Central memory CD8-positive, alpha-beta T cell (primary cell): ENCODE data around the gene NBAS.
A peak's percentile ranks its signal among the peaks of the same experiment; 100 is the strongest.
"Not testable (repeated sequence)": the region's sequence is repeated elsewhere in the genome, so short reads cannot be mapped to it uniquely, and the experiment has no call there.

Source experiments
- ATAC-seq: fragments of 150-1000 bp; cut with Tn5 transposase; replicated peaks from 2 replicates; pipeline ENCODE4 v1.10.0; 2022; ENCODE audit warnings: mild to moderate bottlenecking, moderate FRiP score, moderate number of reproducible peaks; ENCODE audit not compliant: poor library complexity, severe bottlenecking; ENCODE audit errors: extremely low read depth
- DNase-seq, 2 donors: peaks; one replicate each; pipeline ENCODE4 v3.0.0; 2021; ENCODE audit warnings: low spot score in 2 of 2
- H3K27ac Mint-ChIP-seq: one replicate; pipeline ENCODE4 v1.8.0; 2022; ENCODE audit warnings: low read depth, mild to moderate bottlenecking, moderate library complexity, mixed read lengths
- H3K27me3 Mint-ChIP-seq: one replicate; pipeline ENCODE4 v1.8.0; 2022; ENCODE audit warnings: mixed read lengths
- H3K36me3 Mint-ChIP-seq: one replicate; pipeline ENCODE4 v1.8.0; 2022; ENCODE audit warnings: mild to moderate bottlenecking, moderate library complexity, mixed read lengths; ENCODE audit not compliant: insufficient read depth
- H3K4me1 Mint-ChIP-seq: one replicate; pipeline ENCODE4 v1.8.0; 2022; ENCODE audit warnings: mixed read lengths
- H3K4me3 Mint-ChIP-seq: one replicate; pipeline ENCODE4 v1.8.0; 2022; ENCODE audit warnings: mild to moderate bottlenecking, moderate library complexity, mixed read lengths
- H3K9me3 Mint-ChIP-seq: one replicate; pipeline ENCODE4 v1.8.0; 2022; ENCODE audit warnings: mixed read lengths

The NBAS gene

DNA sequence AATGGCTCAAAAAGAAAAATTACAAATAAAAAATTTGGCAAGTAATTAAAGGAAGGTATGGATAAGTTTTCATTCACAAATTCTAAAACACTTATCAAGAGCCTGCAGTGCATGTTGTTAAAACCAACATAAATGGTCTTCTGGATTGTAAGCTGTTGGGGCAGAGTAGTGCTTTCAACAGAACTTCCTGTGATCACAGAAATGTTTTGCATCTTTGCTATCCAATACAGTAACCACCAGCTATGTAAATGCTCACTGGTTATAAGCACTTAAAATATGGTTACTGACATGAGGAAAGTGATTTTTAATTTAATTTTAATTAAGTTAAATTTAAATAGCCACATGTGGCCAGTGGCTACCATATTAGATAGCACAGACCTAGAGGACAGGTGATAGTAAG is 133.1 kb downstream of the NBAS start:
- Mint-ChIP-seq H3K4me3 (no peak overlapping the region), H3K36me3 (peaks cover 17% of the 10 kb centered on the region), H3K9me3 (no peaks in the 10 kb centered on the region), H3K27me3 (no peaks in the 10 kb centered on the region), H3K4me1 (no peaks in the 10 kb centered on the region), H3K27ac (no peak overlapping the region)
- ATAC-seq (no peak), DNase-seq (no peak)

DNA sequence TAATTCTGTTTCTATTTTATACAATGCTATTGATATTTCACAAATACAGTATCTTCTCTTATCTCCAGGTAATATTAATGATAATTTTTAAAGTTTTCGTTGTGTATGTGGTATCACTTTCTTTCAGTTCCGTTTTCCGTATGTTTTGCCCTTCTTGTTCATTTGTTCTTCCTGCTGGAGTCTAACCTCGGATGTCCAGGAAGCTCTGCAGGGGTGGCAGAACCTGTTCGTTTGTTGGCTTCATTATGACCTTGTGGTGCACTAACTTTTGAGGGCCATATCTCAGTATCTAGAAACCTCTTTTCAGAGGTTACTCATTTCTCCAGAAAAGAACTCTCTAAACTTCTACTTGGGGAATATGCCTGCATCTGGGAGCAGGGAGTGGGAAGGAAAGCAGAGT is 134.5 kb downstream of the NBAS start:
- no peak for ATAC-seq
- no peaks in the 10 kb centered on the region for H3K9me3 Mint-ChIP-seq
- no peaks in the 10 kb centered on the region for H3K4me1 Mint-ChIP-seq
- no peaks in the 10 kb centered on the region for H3K27me3 Mint-ChIP-seq
- no peak overlapping the region for H3K27ac Mint-ChIP-seq
- peaks cover 20% of the 10 kb centered on the region for H3K36me3 Mint-ChIP-seq
- no peak for DNase-seq
- H3K4me3 Mint-ChIP-seq: no peak overlapping the region

DNA sequence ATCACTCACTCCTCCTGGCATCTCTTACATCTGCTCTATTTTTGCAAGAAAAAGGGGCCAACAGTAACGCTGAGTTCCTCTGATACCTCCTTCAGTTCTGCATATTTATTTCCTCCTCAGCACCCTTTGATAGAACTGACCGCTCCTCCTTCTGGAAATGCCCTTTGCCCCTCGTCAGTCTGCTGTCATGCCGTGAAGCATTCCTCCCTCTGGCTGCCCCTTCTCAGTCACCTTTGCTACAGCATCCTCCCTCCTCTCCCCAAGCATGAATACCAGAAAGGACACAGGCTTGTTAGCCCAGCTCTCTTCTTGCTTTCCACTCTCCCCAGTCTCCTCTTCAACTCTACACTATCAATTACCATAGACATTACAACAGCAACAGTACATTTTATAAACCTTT is 135.4 kb downstream of the NBAS start:
- ATAC-seq: no peak
- Mint-ChIP-seq H3K27ac (no peak overlapping the region), H3K36me3 (peaks cover 20% of the 10 kb centered on the region), H3K4me1 (no peaks in the 10 kb centered on the region), H3K9me3 (no peaks in the 10 kb centered on the region), H3K4me3 (no peak overlapping the region), H3K27me3 (no peaks in the 10 kb centered on the region)
- DNase-seq: no peak

DNA sequence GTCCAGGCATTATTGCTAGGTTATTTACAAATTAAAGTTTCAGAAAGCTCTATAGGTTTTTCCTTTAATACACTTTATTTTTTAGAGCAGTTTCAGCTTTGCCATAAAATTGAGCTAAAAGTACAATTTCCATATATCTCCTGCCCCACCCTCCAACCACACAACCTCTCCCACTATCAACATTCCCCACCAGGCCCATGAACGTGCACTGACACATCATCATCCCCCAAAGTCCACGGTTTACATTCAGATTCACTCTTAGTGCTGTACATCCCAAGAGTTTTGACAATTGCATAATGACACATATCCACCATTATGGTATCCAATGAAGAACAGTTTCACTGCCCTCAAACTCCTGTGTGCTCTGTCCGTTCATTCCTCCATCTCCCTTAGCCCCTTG is 139.4 kb downstream of the NBAS start:
- no peak overlapping the region for H3K4me3 Mint-ChIP-seq
- H3K36me3 Mint-ChIP-seq: peaks cover 21% of the 10 kb centered on the region
- DNase-seq (no peak), ATAC-seq (no peak)
- H3K27ac Mint-ChIP-seq: no peak overlapping the region
- H3K9me3 Mint-ChIP-seq: no peaks in the 10 kb centered on the region
- H3K4me1 Mint-ChIP-seq: no peaks in the 10 kb centered on the region
- no peaks in the 10 kb centered on the region for H3K27me3 Mint-ChIP-seq

DNA sequence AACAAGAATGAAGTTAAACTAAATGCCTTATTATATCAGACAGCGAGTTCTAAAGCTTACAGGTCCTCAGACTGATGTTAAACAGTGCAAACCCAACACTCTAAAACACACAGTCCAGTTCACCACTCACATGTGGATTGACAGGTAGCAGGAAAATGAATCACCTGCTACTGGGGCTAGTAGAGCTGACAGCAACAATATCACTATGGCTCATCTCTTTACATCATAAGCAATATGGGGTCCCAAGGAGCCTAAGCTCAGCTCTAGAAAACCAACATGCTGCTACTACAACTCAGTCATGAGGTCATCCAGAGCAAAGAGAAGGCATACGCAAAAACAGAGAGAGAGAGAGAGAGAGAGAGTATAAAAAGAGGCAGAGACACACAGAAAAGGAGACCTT is 145.4 kb downstream of the NBAS start:
- DNase-seq: no peak
- no peak overlapping the region for H3K27ac Mint-ChIP-seq
- H3K27me3 Mint-ChIP-seq: no peaks in the 10 kb centered on the region
- H3K36me3 Mint-ChIP-seq: peaks cover 30% of the 10 kb centered on the region
- no peak overlapping the region for H3K4me3 Mint-ChIP-seq
- ATAC-seq: no peak
- no peaks in the 10 kb centered on the region for H3K9me3 Mint-ChIP-seq
- H3K4me1 Mint-ChIP-seq: no peaks in the 10 kb centered on the region

DNA sequence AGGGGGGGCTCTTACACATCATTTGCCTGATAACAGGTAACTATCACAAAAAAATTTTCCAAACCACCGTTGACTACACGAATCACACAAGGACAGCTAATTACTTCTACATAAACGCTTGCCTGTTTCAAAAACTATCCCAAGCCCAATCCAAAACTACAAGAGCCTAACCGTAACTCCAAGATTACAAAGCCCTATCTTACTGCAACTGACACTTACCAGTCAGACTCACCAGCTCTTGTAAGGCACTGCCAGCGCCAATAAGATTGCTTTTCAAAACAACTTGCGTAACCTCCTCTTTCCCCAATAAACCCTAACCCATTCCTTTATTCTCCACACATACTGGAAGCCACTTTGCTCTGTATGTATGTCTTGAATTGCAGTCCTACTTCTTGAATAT is 148.4 kb downstream of the NBAS start:
- ATAC-seq: no peak

DNA sequence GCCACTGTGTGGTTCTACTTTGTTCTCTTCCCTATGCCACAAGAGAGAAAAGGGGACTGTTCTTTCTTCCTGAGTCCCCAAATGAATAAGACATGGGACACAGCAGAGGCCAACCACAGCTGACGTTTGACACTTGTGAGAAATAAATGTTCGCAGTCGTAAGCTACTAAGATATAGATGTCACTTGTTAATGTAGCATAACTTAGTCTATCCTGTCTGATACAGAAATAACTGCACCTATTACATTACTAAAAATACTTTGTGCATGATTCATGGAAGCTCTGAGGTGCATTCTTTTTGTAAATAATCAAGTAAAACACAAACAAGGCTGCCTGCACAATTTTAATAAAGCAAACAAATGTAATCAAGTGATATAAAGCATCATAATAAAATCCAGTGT is 148.8 kb downstream of the NBAS start:
- Mint-ChIP-seq H3K4me3 (no peak overlapping the region), H3K36me3 (peaks cover 30% of the 10 kb centered on the region), H3K4me1 (no peaks in the 10 kb centered on the region)

More for the DNA sequence above, 148.4 kb downstream of the NBAS start:
- Mint-ChIP-seq H3K27me3 (no peaks in the 10 kb centered on the region), H3K4me3 (no peak overlapping the region), H3K4me1 (no peaks in the 10 kb centered on the region), H3K36me3 (peaks cover 30% of the 10 kb centered on the region), H3K9me3 (no peaks in the 10 kb centered on the region), H3K27ac (no peak overlapping the region)
- DNase-seq: no peak

DNA sequence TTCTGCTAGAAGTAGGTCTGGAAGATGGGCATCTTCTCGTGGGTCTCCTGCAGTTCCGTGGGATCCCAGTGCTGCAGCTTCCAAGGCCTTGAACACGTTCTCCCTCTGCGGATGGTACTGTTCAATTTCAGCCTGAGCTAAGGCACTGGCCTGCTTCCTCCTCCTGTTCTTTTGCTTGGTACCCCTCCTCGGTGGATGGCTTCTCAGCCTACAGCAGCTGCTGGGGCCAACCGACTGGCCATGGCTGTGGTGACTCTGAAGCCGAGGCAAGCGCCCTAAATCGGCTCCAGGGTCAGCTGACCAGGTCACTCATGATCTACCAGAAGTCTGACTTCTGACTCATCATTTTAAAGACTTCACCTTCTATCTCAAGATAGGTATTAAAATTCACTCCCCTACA is 150.2 kb downstream of the NBAS start:
- H3K4me3 Mint-ChIP-seq: no peak overlapping the region

More for the DNA sequence above, 148.8 kb downstream of the NBAS start:
- ATAC-seq: no peak
- no peaks in the 10 kb centered on the region for H3K27me3 Mint-ChIP-seq
- H3K9me3 Mint-ChIP-seq: no peaks in the 10 kb centered on the region
- no peak overlapping the region for H3K27ac Mint-ChIP-seq
- DNase-seq: no peak

DNA sequence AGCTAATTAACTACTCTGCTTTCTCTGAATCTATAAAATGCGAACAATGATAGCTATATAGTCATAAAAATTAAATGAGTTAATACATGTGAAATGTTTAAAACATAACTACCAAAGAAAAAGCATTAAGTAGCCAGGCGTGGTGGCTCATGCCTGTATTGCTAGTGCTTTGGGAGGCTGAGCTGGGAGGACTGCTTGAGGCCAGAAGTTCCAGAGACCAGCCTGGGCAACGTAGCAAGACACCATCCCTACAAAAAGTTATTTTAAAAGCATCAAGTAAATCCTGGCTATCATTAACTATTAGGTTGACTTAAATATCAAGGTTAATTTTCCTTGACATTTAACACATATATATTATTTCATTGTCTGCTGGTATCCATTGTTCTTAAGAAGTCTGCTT is 152.4 kb downstream of the NBAS start:
- no peaks in the 10 kb centered on the region for H3K27me3 Mint-ChIP-seq
- H3K27ac Mint-ChIP-seq: no peak overlapping the region
- H3K4me1 Mint-ChIP-seq: no peaks in the 10 kb centered on the region
- no peaks in the 10 kb centered on the region for H3K9me3 Mint-ChIP-seq
- DNase-seq (no peak), ATAC-seq (no peak)
- no peak overlapping the region for H3K4me3 Mint-ChIP-seq
- peaks cover 16% of the 10 kb centered on the region for H3K36me3 Mint-ChIP-seq

More for the DNA sequence above, 150.2 kb downstream of the NBAS start:
- Mint-ChIP-seq H3K27me3 (no peaks in the 10 kb centered on the region), H3K9me3 (no peaks in the 10 kb centered on the region), H3K36me3 (peaks cover 21% of the 10 kb centered on the region), H3K4me1 (no peaks in the 10 kb centered on the region), H3K27ac (no peak overlapping the region)
- no peak for DNase-seq
- ATAC-seq: no peak

DNA sequence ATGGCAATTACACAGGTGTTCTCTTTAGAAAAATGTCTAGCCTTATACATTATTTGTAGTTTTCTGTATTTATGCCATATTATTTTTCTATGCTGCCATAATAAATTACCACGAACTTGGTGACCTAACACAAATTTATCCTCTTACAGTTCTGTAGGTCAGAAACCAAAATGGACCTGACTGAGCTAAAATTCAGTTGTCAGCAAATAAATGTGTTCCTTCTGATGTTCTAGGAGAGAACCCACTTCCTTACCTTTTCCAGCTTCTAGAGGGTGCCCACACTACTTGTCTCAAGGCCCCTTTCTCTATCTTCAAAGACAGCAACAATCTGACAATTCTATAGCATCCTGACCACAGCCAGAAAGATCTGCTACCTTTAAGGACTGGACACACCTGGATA is 153.5 kb downstream of the NBAS start:
- peaks cover 10% of the 10 kb centered on the region for H3K36me3 Mint-ChIP-seq

DNA sequence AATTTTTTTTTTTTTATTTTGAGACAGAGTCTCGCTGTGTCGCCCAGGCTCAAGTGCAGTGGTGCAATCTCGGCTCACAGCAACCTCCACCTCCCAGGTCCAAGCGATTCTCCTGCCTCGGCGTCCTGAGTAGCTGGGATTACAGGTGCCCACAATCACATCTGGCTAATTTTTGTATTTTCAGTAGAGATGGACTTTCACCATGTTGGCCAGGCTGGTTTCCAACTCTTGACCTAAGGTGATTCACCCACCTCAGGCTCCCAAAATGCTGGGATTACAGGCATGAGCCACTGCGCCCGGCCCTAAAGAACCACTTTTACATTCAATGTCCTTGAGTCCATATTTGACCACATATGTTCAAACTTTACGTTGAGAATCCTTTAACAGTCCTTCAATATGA is 156.6 kb downstream of the NBAS start:
- not testable (repeated sequence) for ATAC-seq, DNase-seq, H3K27me3 Mint-ChIP-seq, H3K36me3 Mint-ChIP-seq, H3K4me3 Mint-ChIP-seq, H3K27ac Mint-ChIP-seq, H3K4me1 Mint-ChIP-seq, H3K9me3 Mint-ChIP-seq

More for the DNA sequence above, 153.5 kb downstream of the NBAS start:
- no peak overlapping the region for H3K27ac Mint-ChIP-seq
- no peak for DNase-seq
- no peaks in the 10 kb centered on the region for H3K9me3 Mint-ChIP-seq
- H3K27me3 Mint-ChIP-seq: no peaks in the 10 kb centered on the region
- H3K4me1 Mint-ChIP-seq: no peaks in the 10 kb centered on the region
- no peak overlapping the region for H3K4me3 Mint-ChIP-seq
- no peak for ATAC-seq

DNA sequence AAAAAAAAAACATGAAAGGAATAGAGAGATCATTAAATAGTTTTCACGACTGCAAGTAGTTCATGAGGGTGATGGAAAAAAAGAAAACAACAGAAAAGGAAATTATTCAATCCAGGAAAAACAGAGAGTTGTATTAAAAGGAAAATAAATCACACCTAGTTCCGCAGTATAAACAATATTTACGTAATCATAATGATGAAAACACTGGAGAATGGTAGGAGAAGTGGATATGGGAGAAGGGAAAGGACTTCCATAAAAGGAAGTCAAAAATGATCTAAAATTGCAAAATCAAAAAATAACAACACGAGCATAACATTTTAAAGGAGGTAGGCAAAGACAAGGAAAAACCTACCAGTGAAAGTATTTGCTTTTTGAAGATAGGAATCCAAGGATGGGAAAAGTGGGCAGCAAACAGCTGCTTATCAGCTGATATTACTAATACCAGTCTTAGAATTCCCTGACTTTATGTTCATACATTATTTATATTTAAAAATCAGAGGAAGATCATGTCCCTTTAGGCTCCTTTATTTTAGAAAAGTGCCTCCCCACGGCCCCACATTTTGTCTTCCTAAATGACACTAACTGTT is 160.8 kb downstream of the NBAS start:
- Mint-ChIP-seq H3K4me1 (no peaks in the 10 kb centered on the region), H3K27me3 (no peaks in the 10 kb centered on the region), H3K9me3 (no peaks in the 10 kb centered on the region), H3K36me3 (peaks cover 1% of the 10 kb centered on the region), H3K4me3 (no peak overlapping the region), H3K27ac (peak overlapping the region; percentile 10)
- DNase-seq (no peak), ATAC-seq (no peak)

DNA sequence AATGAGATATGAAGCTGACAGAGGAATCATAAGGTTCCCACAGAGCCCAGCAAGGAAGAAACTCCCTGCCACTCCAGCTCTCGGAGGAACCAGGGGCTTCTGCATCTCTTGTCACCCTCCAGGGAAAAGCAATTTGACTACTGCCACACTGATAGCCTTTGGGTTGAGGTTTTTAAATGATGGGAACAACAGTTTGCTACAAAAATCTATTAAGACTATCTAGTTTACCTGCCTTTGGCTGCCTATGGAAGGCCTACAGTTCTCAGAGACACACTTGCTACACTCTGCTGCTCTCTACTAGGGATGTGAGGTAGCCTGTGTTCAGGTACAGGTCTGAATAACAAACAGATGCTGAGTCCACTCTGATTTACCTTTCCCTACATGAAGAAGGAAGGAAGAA is 161.9 kb downstream of the NBAS start:
- ATAC-seq (no peak), DNase-seq (no peak)
- Mint-ChIP-seq H3K4me1 (no peaks in the 10 kb centered on the region), H3K36me3 (peaks cover 1% of the 10 kb centered on the region), H3K9me3 (no peaks in the 10 kb centered on the region), H3K4me3 (no peak overlapping the region), H3K27ac (no peak overlapping the region), H3K27me3 (no peaks in the 10 kb centered on the region)

DNA sequence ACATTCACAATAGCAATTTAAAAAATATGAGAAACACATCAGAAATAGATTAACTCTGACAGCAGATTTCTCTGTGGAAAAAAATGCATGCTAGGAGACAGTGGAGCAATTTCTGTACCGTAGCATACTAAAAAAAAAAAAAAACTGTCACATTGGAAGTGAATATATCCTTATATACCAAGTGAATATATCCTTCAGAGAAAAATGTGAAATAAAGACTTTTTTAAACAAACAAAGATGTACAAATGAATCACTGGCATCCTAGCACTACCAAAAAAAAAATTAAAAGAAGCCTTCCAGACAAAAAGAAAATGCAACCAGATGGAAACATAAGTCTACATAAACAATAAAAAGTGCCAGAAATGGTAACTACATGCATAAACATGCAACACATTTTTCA is 169.4 kb downstream of the NBAS start:
- H3K27ac Mint-ChIP-seq: no peak overlapping the region
- H3K36me3 Mint-ChIP-seq: peaks cover 17% of the 10 kb centered on the region
- no peaks in the 10 kb centered on the region for H3K9me3 Mint-ChIP-seq
- no peaks in the 10 kb centered on the region for H3K27me3 Mint-ChIP-seq
- H3K4me3 Mint-ChIP-seq: no peak overlapping the region
- ATAC-seq: no peak
- no peak for DNase-seq
- H3K4me1 Mint-ChIP-seq: no peaks in the 10 kb centered on the region
